Measurements from ENCODE around the gene SMOC1.
"Not testable (repeated sequence)": the region's sequence is repeated elsewhere in the genome, so short reads cannot be mapped to it uniquely, and the experiment has no call there.

The SMOC1 gene

DNA sequence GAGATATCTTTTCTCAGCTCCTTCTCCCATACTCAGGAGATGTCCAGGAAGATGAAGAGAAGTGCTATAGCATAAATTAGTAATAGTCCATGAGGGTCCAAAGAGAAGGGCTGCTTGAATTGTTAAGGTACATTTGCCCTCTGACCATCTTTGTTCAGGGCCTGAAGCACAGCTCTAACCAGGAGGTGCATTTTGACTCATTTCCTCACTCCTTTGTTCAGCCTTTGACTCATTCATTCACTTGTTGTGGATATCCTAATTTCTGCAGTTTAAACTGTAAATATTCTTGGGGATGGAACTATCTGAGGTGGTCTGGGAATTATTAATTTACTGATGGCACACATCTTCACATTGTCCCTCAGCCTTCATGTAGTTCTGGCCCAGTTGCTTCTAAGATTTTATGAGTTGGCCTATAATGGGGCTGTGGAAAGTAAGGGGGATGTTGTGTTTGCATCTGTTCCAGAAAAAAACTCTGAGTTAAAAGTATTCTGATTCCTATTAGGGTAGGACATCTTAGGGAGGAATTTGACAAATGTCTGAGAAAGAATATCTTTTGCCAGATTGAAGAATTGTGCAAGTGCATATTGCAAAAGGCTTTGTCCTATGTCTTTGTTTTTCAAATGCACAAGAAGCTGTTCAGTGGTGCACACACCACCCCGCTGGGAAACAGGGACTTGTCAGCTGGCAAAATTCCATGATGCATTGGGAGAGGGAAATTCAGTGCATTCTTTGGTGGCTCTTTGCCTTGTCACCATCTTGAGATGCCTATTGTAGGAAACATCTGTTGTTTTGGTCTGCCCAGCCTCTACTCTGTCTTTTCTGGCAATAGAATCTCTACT lies 22.1 kb downstream of the SMOC1 start:
- H3K4me1 ChIP-seq (ENCODE audit: control insufficient read depth, insufficient read depth, low read length, poor library complexity, severe bottlenecking) = no peaks in the 10 kb centered on the region
- H3K27ac ChIP-seq (ENCODE audit: low read depth, low read length, severe bottlenecking) = no peak overlapping the region
- no peaks in the 10 kb centered on the region for H3K9me3 ChIP-seq (ENCODE audit: control insufficient read depth, low read length)
- no peaks in the 10 kb centered on the region for H3K36me3 ChIP-seq (ENCODE audit: control insufficient read depth, insufficient read depth, low read length)
- WGBS, 2 experiments (ENCODE audit: insufficient coverage in 2 of 2) = 80 to 100% methylated on average over 1 of the region's 1 CpG
- no peak overlapping the region for H3K4me3 ChIP-seq (ENCODE audit: extremely low read depth, insufficient read depth, low read length, poor library complexity, severe bottlenecking)

- 91 to 96% methylated on average over 18 to 22 of the region's 29 CpGs for WGBS, 2 experiments (ENCODE audit: insufficient coverage in 2 of 2)
- H3K27ac ChIP-seq (ENCODE audit: low read depth, low read length, severe bottlenecking); H3K36me3 ChIP-seq (ENCODE audit: control insufficient read depth, insufficient read depth, low read length); H3K9me3 ChIP-seq (ENCODE audit: control insufficient read depth, low read length); H3K4me3 ChIP-seq (ENCODE audit: extremely low read depth, insufficient read depth, low read length, poor library complexity, severe bottlenecking); H3K4me1 ChIP-seq (ENCODE audit: control insufficient read depth, insufficient read depth, low read length, poor library complexity, severe bottlenecking): not testable (repeated sequence)
Observed at GRCh38 chr14:69903046-69903445, 23.8 kb downstream of the SMOC1 start.

DNA sequence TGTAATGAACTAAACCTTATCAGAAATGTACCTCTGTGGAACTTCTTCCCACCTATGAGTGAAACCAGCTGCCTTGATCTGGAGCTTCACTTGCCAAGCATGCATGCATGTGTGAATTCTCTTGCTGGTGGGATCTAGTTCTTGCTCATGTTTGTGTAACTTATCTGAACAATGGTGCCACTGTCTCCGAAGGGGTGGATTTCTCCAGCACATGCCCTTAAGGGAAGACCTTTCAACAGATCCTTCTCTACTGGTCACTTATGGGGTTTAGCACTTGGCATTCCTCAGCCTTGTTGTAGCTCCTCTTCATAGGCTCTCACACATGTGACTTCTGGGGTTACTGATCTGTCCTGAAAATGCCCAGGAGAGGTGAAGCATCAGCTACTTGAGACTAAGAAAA lies 25.0 kb downstream of the SMOC1 start:
- Histone ChIP-seq H3K36me3 (ENCODE audit: control insufficient read depth, insufficient read depth, low read length) (no peaks in the 10 kb centered on the region), H3K4me1 (ENCODE audit: control insufficient read depth, insufficient read depth, low read length, poor library complexity, severe bottlenecking) (no peaks in the 10 kb centered on the region), H3K27ac (ENCODE audit: low read depth, low read length, severe bottlenecking) (no peak overlapping the region), H3K9me3 (ENCODE audit: control insufficient read depth, low read length) (no peaks in the 10 kb centered on the region), H3K4me3 (ENCODE audit: extremely low read depth, insufficient read depth, low read length, poor library complexity, severe bottlenecking) (no peak overlapping the region)
- 100% methylated on average over 1 of the region's 1 CpG for WGBS, 2 experiments (ENCODE audit: insufficient coverage in 2 of 2)

DNA sequence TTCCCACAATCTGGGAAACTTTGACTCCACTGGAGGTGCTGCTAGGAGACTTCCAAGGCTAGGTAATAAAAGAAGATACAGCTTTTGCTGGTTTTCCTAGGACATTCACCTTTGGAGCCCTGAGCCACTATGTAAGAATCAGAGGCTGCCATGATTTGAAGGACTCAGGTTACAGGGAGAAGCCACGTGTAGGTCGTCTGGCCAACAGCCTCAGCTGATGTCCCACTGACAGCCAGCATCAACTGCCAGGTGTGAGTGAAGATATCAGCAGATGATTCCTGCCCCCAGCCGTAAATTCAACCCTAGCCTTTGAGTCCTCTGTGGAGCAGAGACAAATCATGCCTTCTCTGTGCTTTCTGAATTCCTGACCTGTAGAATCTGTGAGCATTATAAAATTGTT lies 27.0 kb downstream of the SMOC1 start:
- Histone ChIP-seq H3K4me3 (ENCODE audit: extremely low read depth, insufficient read depth, low read length, poor library complexity, severe bottlenecking) (no peak overlapping the region), H3K4me1 (ENCODE audit: control insufficient read depth, insufficient read depth, low read length, poor library complexity, severe bottlenecking) (no peaks in the 10 kb centered on the region), H3K36me3 (ENCODE audit: control insufficient read depth, insufficient read depth, low read length) (no peaks in the 10 kb centered on the region), H3K9me3 (ENCODE audit: control insufficient read depth, low read length) (no peaks in the 10 kb centered on the region), H3K27ac (ENCODE audit: low read depth, low read length, severe bottlenecking) (no peak overlapping the region)
- WGBS, 2 experiments (ENCODE audit: insufficient coverage in 2 of 2) = 31 to 79% methylated on average over 2 of the region's 3 CpGs

- H3K9me3 ChIP-seq (ENCODE audit: control insufficient read depth, low read length) = no peaks in the 10 kb centered on the region
- no peaks in the 10 kb centered on the region for H3K4me1 ChIP-seq (ENCODE audit: control insufficient read depth, insufficient read depth, low read length, poor library complexity, severe bottlenecking)
- no peak overlapping the region for H3K4me3 ChIP-seq (ENCODE audit: extremely low read depth, insufficient read depth, low read length, poor library complexity, severe bottlenecking)
- 81 to 89% methylated on average over 3 to 4 of the region's 7 CpGs for WGBS, 2 experiments (ENCODE audit: insufficient coverage in 2 of 2)
- no peak overlapping the region for H3K27ac ChIP-seq (ENCODE audit: low read depth, low read length, severe bottlenecking)
- no peaks in the 10 kb centered on the region for H3K36me3 ChIP-seq (ENCODE audit: control insufficient read depth, insufficient read depth, low read length)
Observed at GRCh38 chr14:69909826-69910550, 30.8 kb downstream of the SMOC1 start.

DNA sequence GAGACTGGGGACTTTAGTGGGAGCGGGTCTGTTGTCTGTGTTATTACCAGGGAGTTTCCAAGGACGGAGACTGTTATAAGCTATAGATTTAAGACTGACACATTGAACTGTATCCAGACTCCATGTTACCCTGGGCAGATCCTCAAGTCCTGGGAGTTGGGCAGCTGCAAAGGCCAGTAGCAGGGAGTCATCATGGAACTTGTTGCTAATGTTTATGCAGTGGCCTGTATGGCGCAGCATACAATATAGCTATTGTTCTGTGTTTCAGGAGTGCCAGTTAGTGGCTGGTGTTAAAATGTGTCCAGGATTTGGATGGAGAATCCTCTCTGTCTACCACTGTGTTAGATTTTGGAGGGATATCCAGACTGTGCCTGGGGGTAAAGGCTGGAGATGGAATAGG lies 31.7 kb downstream of the SMOC1 start:
- no peak overlapping the region for H3K27ac ChIP-seq (ENCODE audit: low read depth, low read length, severe bottlenecking)
- WGBS, 2 experiments (ENCODE audit: insufficient coverage in 2 of 2) = 87 to 93% methylated on average over 2 to 3 of the region's 3 CpGs

GRCh38 chr14:69913686-69914085 lies 34.5 kb downstream of the SMOC1 start:
- 80 to 100% methylated on average over 1 of the region's 1 CpG for WGBS, 2 experiments (ENCODE audit: insufficient coverage in 2 of 2)
- Histone ChIP-seq H3K27ac (ENCODE audit: low read depth, low read length, severe bottlenecking) (no peak overlapping the region), H3K4me1 (ENCODE audit: control insufficient read depth, insufficient read depth, low read length, poor library complexity, severe bottlenecking) (no peaks in the 10 kb centered on the region), H3K4me3 (ENCODE audit: extremely low read depth, insufficient read depth, low read length, poor library complexity, severe bottlenecking) (no peak overlapping the region), H3K9me3 (ENCODE audit: control insufficient read depth, low read length) (no peaks in the 10 kb centered on the region), H3K36me3 (ENCODE audit: control insufficient read depth, insufficient read depth, low read length) (no peaks in the 10 kb centered on the region)

More for the DNA sequence above, 31.7 kb downstream of the SMOC1 start:
- H3K9me3 ChIP-seq (ENCODE audit: control insufficient read depth, low read length) = no peaks in the 10 kb centered on the region
- H3K4me3 ChIP-seq (ENCODE audit: extremely low read depth, insufficient read depth, low read length, poor library complexity, severe bottlenecking) = no peak overlapping the region
- no peaks in the 10 kb centered on the region for H3K4me1 ChIP-seq (ENCODE audit: control insufficient read depth, insufficient read depth, low read length, poor library complexity, severe bottlenecking)
- no peaks in the 10 kb centered on the region for H3K36me3 ChIP-seq (ENCODE audit: control insufficient read depth, insufficient read depth, low read length)

DNA sequence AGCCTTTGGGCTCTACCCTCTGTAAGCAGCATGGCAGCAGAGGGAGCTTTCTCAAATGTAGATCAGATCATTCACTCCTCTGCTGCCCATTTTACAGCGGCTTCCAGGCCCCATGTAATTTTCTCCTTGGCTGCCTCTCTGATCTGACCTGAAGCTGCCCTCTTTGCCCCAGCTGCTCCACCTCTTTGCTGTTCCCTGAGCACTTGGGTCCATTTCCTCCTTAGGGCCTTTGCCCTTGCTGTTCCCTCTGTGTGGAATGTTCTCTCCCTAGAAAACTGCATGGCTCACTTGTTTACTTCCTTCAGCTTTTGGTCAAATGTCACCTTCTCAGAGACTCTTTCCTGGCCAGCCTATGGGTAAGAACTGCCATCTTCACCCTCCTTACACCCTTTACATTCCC lies 37.2 kb downstream of the SMOC1 start:
- H3K4me3 ChIP-seq (ENCODE audit: extremely low read depth, insufficient read depth, low read length, poor library complexity, severe bottlenecking) = no peak overlapping the region
- H3K36me3 ChIP-seq (ENCODE audit: control insufficient read depth, insufficient read depth, low read length) = no peaks in the 10 kb centered on the region
- 83 to 88% methylated on average over 1 of the region's 1 CpG for WGBS, 2 experiments (ENCODE audit: insufficient coverage in 2 of 2)
- no peaks in the 10 kb centered on the region for H3K9me3 ChIP-seq (ENCODE audit: control insufficient read depth, low read length)
- no peaks in the 10 kb centered on the region for H3K4me1 ChIP-seq (ENCODE audit: control insufficient read depth, insufficient read depth, low read length, poor library complexity, severe bottlenecking)
- H3K27ac ChIP-seq (ENCODE audit: low read depth, low read length, severe bottlenecking) = no peak overlapping the region

DNA sequence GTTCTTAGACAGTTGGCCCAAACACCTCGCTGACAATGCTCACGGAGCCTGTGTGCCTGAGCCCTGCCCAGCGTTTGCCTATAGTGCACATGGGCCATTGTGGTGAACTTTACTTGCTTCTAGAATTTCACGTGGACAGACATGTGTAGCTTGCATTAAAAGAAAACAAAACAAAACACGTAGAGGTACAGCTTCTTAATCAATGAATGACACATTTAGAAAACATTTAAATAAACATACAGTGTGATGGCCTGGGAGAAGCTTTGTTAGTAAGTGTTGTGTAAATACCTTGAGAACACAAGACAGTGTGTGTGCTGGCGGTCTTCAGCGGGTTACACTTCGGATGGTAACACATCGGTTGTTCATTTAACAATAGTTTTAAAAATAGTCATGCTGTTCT lies 38.1 kb downstream of the SMOC1 start:
- H3K4me1 ChIP-seq (ENCODE audit: control insufficient read depth, insufficient read depth, low read length, poor library complexity, severe bottlenecking) = no peaks in the 10 kb centered on the region
- H3K27ac ChIP-seq (ENCODE audit: low read depth, low read length, severe bottlenecking) = no peak overlapping the region
- H3K4me3 ChIP-seq (ENCODE audit: extremely low read depth, insufficient read depth, low read length, poor library complexity, severe bottlenecking) = no peak overlapping the region
- 88 to 98% methylated on average over 4 of the region's 9 CpGs for WGBS, 2 experiments (ENCODE audit: insufficient coverage in 2 of 2)
- H3K9me3 ChIP-seq (ENCODE audit: control insufficient read depth, low read length) = no peaks in the 10 kb centered on the region
- no peaks in the 10 kb centered on the region for H3K36me3 ChIP-seq (ENCODE audit: control insufficient read depth, insufficient read depth, low read length)

DNA sequence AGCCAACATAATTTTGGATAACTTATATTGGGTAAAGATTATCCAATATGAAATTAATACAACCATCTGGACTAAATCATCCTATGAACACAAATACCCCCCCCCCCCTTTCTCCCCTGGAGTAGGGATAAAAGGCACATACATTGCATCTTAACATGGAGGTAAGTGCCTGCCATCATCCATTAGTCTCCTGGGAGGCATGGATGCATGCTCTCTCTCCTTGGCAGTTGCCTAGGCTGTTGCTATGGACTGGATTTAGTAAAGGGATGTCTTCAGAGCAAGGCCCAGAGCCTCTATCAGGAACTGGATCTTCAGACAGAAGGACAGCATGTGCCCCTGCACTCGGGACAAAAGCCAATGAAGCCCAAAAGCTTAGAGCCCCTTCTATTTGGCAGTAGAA lies 40.6 kb downstream of the SMOC1 start:
- Histone ChIP-seq H3K27ac (ENCODE audit: low read depth, low read length, severe bottlenecking) (no peak overlapping the region), H3K4me3 (ENCODE audit: extremely low read depth, insufficient read depth, low read length, poor library complexity, severe bottlenecking) (no peak overlapping the region), H3K9me3 (ENCODE audit: control insufficient read depth, low read length) (no peaks in the 10 kb centered on the region), H3K36me3 (ENCODE audit: control insufficient read depth, insufficient read depth, low read length) (no peaks in the 10 kb centered on the region), H3K4me1 (ENCODE audit: control insufficient read depth, insufficient read depth, low read length, poor library complexity, severe bottlenecking) (no peaks in the 10 kb centered on the region)
- 50% methylated on average over 1 of the region's 1 CpG; no CpG with 5 or more reads in 1 of the 2 experiments for whole genome bisulfite sequencing, 2 experiments (ENCODE audit: insufficient coverage in 2 of 2)

GRCh38 chr14:69921052-69921451 lies 41.8 kb downstream of the SMOC1 start:
- no peak overlapping the region for H3K27ac ChIP-seq (ENCODE audit: low read depth, low read length, severe bottlenecking)
- no peaks in the 10 kb centered on the region for H3K9me3 ChIP-seq (ENCODE audit: control insufficient read depth, low read length)
- no peaks in the 10 kb centered on the region for H3K4me1 ChIP-seq (ENCODE audit: control insufficient read depth, insufficient read depth, low read length, poor library complexity, severe bottlenecking)
- 89 to 94% methylated on average over 9 of the region's 9 CpGs for WGBS, 2 experiments (ENCODE audit: insufficient coverage in 2 of 2)
- H3K4me3 ChIP-seq (ENCODE audit: extremely low read depth, insufficient read depth, low read length, poor library complexity, severe bottlenecking) = no peak overlapping the region
- no peaks in the 10 kb centered on the region for H3K36me3 ChIP-seq (ENCODE audit: control insufficient read depth, insufficient read depth, low read length)

All from mesodermal cell (in vitro differentiated cells).